Medulla oblongata (tissue), 1 donor: ENCODE measurements around the gene KIAA0319L.

ENCODE experiments used
- DNase-seq: peaks from one replicate; pipeline ENCODE4 v3.0.0-alpha.2; 2015; ENCODE audit errors: extremely low spot score

Gene KIAA0319L

DNA sequence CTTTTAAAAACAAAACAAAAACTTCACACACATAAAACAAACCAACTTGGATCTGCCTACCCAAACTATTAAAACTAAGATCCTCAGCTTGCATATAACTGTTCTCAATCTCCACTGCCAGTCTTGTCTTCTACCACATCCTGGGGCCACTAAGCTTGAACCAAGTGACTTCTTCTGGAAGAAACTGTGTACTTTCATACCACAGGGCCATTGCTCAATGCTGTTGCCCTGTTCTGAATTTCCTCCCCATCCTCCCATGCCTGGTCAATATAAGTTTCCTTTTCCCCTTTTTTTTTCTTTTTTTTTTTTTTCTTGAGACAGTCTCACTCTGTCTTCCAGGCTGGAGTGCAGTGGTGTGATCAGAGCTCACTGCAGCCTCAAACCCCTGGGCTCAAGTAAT lies 109.9 kb downstream of the KIAA0319L start:
- DNase-seq = no peak

DNA sequence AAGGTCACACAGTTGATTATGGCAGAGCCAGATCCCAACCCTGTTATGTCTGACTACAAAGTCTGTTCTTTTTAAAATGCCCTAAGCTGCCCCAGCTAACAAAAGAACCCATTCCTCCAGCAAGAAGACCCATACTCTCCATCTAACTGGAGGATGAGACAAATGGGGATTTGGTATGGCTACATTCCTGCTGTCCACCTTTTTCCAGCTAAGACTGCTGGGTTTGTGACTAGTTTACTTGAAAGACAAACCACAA lies 112.8 kb downstream of the KIAA0319L start:
- DNase-seq = no peak

DNA sequence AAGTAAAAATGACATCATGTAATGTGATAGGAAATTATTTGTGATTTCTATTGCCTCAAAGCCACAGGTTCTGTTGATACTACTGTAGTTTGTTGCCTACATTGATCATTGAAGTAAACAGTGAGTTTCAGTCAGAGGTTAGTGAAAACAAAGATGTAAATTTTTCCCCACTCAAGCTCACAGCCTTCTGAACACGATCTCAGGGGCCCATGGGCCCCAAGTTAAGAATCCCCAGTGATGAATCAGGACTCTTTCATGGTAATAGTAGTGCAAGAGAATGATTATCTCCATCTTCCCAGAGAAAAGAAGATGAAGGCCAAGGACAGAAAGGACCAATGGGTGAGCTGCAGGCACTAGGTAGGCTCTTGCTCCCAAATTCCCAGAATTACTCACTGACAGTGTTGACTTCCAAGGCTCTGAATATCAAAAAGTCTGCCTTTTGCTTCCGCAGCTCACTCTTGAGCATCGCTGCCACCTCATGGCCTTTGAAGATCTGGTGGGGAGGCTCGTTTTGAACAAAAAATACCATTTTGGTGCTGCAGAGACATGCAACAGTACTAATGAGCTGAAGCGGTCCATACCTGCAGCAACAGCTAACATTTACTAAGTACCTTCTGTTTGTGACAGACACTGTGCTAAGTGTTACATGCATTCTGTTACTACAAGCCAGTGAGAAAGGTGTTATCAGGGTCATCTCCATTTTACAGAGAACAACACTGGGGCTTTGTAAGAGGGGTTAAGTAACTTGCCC lies 113.3 kb downstream of the KIAA0319L start:
- no peak for DNase-seq

DNA sequence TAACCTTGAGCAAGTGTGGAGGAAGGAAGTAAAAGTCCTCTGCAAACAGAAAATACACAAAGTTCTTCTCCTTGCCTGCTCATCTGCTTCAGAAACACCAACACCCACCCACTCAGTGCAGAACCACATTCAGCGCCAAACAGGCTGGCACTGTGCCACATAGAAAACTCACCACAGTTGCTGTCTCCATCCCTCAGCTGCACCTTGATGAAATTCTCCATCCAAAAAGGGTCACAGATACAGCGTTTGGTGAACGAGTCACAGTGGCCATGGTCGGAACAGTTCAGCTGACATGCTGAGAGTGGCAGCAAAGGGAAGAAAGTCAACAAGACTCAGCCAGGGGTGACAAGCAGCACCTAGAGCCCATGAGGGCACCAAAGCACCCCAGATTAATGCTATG lies 114.5 kb downstream of the KIAA0319L start:
- DNase-seq = no peak

DNA sequence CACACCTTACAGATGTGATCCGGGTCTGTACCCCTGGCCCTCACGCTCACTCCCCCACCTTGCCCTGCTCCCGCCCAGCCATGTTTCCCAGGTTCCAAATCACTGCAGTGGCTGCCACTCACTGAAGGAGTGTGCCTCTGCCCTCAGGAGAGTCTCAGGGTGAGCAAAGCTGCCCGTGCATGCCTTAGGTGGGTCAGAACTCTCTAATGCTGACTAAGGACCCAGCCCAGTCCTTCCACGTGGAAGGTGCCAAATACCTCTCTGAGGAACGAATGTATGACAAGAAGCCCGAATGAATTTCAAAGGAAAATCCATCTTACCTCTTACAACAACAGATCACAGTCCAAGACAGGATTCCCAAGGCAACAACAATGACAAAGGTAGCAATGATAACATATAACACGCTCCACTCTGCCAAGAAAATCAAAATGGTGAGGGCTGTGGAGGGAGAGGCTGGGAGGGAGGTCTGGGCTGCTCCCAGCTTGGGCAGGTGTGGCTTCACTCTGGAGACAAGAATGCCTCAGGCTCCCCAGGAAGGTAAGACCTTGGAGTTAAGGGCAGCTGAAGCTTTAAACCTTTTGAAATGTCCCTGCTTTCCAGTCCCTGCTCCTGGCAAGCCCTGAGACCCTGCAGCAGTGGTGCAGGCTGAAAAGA lies 115.2 kb downstream of the KIAA0319L start:
- DNase-seq = no peak

DNA sequence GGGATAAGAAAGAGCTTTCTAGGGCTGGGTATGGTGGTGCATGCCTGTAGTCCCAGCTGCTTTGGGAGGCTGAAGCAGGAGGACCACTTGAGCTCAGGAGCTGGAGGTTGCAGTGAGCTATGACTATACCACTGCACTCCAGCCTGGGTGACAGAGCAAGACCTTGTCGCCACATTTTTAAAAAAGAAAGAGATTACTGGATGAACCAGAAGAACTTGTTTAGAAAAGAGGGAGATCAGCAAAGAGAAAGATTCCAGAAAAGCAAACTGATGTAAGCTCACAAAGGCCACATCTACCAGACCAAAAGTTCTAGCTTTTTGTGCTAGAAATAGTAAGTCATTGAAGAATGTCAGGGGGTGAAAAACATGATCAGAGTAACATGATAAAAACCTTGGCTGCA lies 117.6 kb downstream of the KIAA0319L start:
- DNase-seq = no peak

DNA sequence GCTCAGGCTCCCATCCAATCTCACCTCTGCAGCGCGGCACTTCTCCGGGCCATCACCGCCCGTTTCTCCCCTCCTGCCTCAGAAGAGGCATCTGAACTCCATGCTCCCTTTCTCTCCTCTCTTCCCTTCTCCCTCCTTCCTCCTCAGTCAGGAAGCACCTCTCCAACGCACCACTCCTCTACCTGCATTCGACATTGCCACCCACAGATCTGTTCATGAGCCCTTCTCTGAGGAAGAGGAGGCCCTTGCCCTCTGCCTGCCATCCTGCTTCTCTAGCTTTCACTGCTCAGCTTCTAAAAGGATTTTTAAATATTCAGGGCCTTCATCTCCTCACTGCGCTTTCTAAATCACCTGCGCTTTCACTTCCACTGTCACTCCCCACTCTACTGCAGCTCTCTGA lies 120.0 kb downstream of the KIAA0319L start:
- DNase-seq = no peak

DNA sequence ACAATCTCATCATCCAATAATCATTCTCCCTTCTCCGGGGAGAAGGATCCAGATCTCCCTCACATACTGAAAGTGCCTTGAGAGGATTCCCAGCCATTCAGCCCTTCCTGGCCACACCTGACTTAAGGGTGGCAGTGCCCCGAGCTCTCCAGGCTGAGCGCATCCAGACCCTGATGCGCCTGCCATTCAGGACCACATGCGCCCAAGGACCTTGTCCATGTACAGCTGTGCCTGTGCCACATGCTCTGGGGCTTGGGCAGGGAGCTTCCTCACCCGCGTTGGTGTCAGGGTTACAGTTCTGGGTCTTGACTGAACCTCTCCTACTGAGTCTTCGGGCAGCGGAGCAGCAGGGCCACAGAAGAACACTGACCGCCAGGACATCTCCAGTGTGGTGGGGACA lies 121.1 kb downstream of the KIAA0319L start:
- no peak for DNase-seq

DNA sequence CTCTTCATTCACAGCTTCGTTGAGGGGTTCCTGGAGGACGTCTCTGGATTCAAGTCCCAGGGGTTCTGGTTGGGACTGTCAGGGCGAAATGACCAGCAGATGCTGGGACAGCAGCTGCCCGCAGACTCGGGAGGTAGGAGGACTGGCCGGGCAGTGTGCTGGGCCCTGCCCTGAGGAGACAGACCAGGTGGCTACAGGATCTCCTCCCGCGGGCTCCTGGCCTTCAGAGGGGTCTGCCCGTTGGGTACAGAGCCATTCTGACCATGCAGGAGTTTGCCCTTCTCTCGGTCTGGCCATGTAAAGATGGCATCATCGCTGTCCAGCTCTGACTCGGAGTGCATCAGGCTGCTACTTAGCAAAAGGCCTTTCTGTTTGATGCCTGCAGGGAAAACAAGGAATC lies 122.5 kb downstream of the KIAA0319L start:
- DNase-seq = no peak

DNA sequence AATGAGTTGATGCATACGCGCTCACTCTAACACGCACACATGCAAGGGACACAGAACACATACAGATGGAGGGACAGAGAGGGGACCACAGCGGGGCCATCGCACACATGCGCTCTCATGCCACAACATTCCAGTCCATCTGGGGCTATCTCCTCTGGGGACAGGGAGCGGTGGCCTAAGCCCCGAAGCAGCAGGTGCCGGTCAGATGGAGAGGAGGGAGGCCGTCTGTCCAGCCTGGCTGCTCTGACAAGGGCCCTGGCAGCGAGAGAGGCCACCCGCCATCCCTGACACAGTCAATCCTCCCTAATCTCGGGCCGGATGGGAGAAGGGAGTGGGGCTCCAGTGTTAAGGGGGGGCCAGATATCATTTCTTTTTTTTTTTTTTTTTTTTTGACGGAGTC lies 123.5 kb downstream of the KIAA0319L start:
- no peak for DNase-seq

DNA sequence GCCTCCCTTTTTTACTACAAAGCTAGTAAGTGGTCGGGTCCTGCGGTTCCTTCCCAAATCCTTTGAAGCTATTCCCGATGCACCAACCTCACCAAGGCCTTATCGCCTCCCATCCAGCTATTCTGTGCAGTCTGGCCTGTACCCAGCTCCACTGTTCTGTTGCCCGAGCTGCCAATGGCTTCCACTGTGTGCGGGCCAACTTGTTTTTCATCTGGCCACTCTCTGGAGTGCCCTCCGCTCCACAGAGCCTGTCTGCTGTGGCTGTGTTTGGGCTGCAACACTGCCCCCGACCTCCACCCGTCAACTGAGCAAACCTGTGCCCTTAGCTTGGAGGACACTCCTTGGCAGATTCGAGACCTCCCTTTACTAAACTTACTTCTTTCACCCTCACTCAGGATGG lies 125.0 kb downstream of the KIAA0319L start:
- DNase-seq = peak; percentile 58

DNA sequence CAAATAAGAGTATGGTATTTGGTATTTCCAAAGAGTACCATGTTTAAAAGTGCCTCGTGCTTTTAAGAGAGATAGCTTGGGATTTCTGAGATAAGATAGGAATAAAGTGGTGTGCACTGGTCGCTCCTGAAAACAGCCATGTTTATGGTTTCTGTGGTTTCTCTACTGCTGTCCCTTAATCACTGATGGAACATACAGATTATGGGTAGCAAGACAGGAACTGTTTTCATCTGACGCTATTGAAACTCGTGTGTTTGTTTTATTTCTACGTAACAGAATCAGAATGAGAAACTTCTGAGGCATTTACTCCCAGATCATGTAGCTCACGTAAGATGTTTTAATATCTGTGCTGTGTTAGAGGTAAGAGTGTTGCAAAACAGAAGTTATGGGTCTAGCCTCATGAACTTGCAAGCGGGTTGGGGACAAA lies 126.0 kb downstream of the KIAA0319L start:
- DNase-seq = no peak

DNA sequence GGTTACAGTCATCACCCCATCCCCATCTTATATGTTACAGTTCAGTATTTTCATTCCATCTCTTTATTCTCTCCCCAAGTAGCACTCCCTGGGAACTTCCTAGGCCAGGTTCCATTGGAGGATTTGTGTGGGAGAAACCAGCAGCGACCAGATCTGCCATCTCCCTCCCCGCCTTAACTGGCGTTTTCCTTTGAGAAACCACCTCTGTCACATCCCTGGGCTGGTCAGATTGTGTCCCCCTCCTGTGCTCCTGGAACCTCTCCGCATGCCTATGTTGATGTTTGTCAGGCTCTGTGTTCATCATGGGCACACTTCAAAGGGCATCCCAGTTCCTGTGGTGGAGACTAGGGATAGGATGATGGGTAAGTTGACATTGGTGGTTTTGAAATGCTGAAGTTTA lies 126.4 kb downstream of the KIAA0319L start:
- DNase-seq = no peak

DNA sequence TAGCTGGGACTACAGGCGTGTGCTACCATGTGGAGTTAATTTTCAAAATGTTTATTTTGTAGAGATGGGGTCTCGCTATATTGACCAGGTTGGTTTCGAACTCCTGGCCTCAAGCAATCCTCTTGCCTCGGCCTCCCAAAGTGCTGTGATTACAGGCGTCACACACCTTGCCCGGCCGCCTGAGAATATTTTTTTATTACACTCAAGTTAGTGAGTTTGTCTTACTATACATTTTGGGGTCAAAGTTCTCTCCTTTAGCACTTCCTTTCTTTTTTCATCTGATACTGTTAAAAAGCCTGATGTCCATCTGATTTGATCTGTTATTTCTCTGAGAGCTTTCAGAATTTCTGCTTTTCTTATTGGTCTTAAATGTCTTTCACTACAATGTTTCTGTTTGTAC lies 128.8 kb downstream of the KIAA0319L start:
- DNase-seq = no peak

DNA sequence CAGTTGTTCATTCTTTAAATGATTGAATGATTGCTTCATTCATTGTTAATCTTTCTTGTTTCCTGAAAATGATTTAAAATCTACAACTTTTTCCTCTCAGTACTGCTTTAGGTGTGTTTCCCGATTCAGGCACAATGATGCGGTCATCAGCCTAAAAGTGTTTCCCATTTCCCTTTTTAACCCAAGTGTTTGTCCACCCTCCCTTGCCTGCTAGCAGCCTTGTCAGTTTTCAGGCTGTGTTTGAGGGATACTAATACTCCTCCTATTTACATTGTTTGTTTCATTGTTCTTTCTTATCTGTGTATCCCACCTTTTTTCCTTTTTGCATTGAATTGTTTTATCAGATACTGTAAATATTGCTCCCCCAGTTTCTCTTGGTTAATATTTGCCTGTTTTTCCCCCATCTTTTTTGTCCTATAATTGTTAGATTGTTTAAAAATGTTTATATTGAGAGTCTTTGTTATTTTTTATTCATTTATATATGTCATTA lies 131.1 kb downstream of the KIAA0319L start:
- no peak for DNase-seq

DNA sequence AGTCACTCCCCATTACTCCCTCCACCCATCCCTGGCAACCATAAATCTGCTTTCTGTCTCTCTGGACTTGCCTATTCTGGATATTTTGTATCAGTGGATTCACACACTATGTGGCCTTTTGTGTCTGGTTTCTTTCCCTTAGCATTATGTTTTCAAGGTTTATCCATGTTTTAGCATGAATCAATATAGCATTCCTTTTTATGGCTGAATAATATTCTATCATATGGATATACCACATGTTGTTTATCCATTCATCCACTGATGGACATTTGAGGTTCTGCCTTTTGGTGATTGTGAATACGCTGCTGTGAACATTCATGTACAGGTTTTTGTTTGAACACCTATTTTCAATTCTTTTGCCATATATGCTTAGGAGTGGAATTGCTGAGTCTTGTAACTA lies 148.3 kb downstream of the KIAA0319L start:
- no peak for DNase-seq

DNA sequence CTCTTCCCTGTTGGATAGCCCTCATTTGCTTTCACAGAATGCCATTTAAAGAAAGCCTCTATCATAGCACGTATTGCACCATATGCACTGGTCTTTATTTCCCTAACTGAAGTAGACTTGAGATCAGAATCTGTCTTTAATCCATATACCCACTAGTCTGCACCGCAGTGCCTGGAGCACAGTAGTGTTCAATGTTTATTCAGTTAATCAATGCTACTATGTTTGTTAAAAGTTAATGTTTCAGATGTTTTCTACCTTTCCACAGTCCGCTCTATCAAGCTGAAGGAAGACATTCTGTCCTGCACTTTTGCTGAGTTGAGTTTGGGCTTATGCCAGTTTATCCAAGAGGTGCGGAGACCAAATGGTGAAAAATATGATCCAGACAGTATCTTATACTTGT lies 149.5 kb downstream of the KIAA0319L start:
- no peak for DNase-seq

DNA sequence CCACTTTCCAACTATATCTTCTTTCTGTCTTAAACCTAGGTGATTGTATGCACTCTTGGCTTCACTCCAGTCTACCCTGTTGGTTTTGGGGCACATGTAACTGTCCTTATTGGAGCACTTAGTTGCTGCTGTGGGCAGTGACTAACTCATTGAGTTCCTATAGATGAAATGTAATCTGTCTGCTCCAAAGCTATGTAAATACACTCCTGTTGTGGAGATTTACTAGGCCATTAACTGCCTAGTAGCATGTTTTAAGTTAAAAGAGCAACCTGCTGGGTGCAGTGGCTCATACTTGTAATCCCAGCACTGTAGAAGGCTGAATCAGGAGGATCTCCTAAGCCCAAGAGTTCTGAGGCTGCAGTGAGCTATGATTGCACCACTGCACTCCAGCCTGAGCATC lies 151.1 kb downstream of the KIAA0319L start:
- no peak for DNase-seq

DNA sequence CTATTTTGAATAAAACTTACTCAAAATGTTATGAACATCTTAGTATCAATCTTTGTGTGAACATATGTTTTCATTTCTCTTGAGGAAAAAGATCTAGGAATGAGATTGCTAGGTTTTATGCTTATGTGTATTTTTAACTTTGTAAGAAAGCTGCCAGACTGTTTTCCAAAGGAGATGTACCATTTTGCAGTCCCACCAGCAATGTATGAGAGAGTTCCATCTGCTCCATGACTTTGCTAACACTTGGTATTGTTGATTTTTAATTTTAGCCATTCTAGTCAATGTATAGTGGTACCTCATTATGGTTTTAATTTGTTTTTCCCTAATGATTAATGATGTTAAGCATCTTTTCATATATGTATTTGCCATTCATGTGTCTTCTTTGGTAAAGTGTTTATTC lies 156.2 kb downstream of the KIAA0319L start:
- no peak for DNase-seq

DNA sequence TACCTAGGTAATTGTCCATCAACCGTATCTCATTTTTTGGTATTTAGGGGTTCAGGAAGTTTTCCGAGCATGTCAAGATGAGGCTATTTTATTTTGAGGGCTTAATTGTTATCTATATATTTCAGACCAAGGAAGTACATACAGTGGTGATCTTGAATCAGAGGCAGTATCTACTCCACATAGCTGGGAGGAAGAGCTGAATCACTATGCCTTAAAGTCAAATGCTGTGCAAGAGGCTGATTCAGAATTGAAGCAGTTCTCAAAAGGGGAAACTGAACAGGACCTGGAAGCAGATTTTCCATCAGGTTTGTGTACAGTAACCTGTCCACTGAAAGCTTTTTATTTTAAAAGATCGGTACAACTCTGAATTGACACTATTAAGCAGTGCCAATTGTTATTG lies 158.5 kb downstream of the KIAA0319L start:
- DNase-seq = no peak

DNA sequence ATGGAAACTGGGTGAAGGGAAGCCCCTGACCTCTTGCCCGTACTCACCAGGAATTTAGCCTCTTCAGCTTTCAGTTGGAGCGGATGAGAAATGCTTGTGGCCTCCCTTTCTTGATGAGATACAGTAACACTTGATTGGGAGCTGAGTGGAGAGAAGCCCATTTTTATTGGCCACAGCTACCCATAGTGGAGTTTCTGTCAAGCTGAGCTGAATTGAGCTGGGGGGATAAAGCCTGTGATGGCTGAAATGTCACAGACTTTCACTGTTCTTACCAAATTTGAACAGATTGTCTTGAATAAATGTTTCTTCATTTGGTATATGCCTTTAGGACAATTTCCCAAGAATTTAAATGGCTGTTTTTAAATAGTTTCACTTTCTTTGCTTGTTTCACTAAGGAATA lies 162.8 kb downstream of the KIAA0319L start:
- DNase-seq = no peak

DNA sequence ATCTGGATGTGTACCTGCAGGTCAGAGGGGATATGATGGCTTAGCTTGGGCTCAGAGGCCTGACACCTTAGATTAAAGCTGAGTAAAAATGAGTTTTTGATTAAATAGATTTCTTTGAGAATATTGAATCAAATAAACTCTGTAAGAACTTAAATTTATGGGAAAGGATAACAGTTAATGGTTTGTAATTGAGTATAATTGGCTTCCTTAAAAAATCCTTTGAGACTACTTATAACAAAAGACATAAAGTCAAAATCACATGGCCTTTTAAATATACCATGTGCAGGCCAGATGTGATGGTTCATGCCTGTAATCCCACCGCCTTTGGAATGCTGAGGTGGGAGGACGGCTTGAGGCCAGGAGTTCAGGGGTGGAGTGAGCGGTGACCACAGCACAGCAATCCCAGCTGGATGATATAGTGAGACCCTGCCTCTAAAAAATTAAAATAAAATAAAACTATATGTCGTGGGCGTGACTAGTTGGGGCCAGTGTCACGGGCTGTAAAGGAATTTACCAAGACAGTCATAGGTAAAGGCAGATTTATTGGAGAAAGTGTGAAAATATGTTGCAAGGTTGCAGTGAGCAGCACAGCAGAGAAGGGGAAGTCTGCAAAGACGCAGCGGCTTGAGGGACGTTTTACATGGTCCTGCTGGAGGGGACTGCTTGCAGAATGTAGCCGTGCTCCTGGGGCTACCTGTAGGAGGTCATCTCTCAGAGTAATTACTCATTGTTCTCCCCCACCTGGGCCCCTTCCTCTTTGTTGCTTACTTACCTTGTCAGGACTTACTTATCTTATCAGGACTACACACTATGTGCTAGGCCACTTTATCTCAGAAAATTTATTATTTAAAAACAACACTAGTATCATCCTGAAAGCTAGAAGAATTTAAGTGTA lies 166.4 kb downstream of the KIAA0319L start:
- no peak for DNase-seq

DNA sequence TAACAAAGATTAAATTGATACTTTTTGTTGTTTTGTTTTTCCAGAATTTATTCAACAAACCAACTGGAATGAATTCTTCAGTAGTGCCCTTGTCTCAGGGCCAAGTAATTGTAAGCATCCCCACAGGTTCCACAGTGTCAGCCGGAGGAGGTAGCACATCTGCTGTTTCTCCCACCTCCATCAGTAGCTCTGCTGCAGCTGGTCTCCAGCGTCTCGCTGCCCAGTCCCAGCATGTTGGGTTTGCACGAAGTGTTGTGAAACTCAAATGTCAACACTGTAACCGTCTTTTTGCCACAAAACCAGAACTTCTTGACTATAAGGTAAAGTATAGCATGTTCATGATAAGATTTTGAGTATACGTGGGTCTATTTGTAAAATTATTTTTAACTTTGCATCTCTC lies 170.2 kb downstream of the KIAA0319L start:
- DNase-seq = no peak
